Vagina (tissue), 2 donors: ENCODE data around the gene MAP3K13.

Experiments used
- POLR2A ChIP-seq, 2 donors: fragments of 450-650 bp; IDR thresholded peaks; one replicate each; pipeline ENCODE4 v1.6.1; 2017; ENCODE audit warnings: antibody characterized with exemption in 2 of 2, mild to moderate bottlenecking in 2 of 2, moderate library complexity in 2 of 2
- POLR2AphosphoS5 ChIP-seq, 2 donors: sonication (generic); formaldehyde crosslinking; IDR thresholded peaks; one replicate each; pipeline ENCODE4 v1.9.0; 2017; ENCODE audit warnings: antibody characterized with exemption in 2 of 2, mild to moderate bottlenecking in 2 of 2, low read depth in 1 of 2; ENCODE audit not compliant: insufficient read depth in 1 of 2
- TF ChIP-seq, protein P1 (sequence below), 3 experiments: fragments of 450-650 bp in 2 of 3; fragments of 200-600 bp in 1 of 3; sonication (generic) in 1 of 3; IDR thresholded peaks; one replicate each; pipeline ENCODE4 v1.5.1; 2017 to 2019; ENCODE audit warnings: antibody characterized with exemption in 3 of 3, mild to moderate bottlenecking in 2 of 3, moderate library complexity in 2 of 3

DNA sequence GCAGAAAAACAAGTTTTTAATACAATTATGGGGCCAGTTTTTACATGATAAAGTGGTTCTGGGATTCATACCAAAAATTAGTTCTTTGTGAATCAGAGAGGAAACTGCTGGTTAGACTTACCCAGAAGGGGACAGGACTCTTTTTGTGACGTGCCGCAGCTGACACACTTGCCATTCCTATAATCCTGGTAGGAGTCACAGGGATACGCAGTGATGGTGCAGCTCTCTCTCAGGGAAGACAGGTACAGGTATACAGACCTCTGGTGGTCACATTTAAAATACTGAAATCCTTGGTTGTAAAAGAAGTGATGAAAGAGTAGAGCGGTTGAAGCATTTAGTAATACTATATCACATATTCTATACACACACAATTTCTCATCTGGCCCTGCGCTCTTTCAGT is 156.1 kb downstream of the MAP3K13 start:
- TF ChIP-seq, protein P1, sequence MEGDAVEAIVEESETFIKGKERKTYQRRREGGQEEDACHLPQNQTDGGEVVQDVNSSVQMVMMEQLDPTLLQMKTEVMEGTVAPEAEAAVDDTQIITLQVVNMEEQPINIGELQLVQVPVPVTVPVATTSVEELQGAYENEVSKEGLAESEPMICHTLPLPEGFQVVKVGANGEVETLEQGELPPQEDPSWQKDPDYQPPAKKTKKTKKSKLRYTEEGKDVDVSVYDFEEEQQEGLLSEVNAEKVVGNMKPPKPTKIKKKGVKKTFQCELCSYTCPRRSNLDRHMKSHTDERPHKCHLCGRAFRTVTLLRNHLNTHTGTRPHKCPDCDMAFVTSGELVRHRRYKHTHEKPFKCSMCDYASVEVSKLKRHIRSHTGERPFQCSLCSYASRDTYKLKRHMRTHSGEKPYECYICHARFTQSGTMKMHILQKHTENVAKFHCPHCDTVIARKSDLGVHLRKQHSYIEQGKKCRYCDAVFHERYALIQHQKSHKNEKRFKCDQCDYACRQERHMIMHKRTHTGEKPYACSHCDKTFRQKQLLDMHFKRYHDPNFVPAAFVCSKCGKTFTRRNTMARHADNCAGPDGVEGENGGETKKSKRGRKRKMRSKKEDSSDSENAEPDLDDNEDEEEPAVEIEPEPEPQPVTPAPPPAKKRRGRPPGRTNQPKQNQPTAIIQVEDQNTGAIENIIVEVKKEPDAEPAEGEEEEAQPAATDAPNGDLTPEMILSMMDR (IDR thresholded peaks at IDR 0.05) = no peak
- TF ChIP-seq POLR2A (IDR thresholded peaks at IDR 0.05) (no peak), POLR2AphosphoS5 (IDR thresholded peaks at IDR 0.05; ENCODE audit: insufficient read depth in 1 of 2, low read depth in 1 of 2) (no peak)
